HG03342 (cell line): Measurements from ENCODE around the gene NEDD4L.
"Not testable (repeated sequence)": the region's sequence is repeated elsewhere in the genome, so short reads cannot be mapped to it uniquely, and the experiment has no call there.

Experiments used
- ATAC-seq: cut with Tn5 transposase; IDR thresholded peaks from one replicate; pipeline ENCODE4 v1.9.1; 2021; ENCODE audit warnings: mild to moderate bottlenecking, moderate library complexity; ENCODE audit not compliant: unreplicated experiment

NEDD4L gene

DNA sequence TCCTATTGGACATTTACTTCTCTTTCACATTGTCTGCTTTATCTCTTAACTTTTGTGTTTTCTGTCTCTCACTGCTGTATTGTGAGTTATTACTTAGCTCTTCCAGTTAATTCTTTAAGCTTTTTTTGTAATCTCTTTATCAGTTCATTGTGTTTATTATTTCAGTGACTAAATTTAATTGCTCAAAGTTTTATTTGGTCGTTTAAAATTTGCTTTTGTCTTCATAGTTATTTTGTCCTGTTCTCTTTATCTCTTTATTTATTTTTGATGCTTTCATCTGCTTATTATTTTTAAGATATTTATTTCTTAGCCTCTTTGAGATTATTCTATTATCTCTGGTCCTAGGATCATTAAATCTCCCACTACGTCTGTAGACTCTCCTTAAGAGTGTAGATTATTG, 316.3 kb downstream of the NEDD4L start:
- no peak for ATAC-seq

GRCh38 chr18:58361212-58361611, 317.2 kb downstream of the NEDD4L start:
- ATAC-seq, result no peak

DNA sequence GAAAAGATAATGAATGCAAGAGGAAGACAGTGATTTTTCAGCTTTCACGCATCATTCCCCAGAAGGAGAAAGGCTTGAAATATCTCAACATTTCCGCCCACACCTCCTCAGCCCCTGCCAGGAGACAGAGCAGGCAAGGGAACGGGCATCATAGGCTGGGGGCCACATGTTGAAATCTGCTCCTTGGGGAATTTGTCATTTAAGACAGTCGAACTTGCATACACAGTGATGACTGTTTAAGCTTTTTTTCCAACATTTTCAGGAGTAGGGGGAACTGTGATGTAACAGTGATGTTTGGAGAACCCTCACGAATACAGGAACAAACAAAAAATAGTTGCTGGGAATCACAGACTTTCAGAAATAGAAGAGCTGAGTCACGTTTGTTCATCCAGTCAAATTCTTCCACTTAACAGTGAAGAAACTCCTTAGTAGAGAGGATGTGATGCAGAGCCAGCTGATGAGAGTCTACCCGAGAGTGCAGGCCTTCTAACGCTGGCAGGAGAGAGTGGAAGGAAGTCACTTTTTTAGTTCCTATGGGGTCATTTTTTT, 318.1 kb downstream of the NEDD4L start:
- no peak for ATAC-seq

DNA sequence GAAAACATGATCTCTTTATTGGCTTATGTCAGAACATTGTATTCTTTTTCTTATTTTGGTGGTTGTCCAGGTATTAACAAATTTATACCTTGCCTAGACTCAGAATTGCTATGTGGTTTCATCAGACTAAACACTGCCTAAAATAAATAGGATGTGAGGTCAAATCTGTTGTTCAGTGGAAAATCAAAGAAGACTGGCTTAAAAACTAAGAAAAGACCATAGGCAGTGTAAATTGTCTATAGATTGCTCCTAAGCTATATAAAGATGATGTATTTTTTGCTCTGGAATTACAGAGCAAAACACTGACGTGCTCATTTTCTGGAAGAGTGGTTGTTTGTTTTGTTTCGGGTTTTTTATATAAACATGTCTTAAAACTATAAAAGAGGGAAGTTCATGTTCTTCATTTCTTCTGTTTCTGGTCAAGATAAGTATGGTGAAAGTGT, 318.8 kb downstream of the NEDD4L start:
- no peak for ATAC-seq

GRCh38 chr18:58363767-58364540, 319.9 kb downstream of the NEDD4L start:
- ATAC-seq, result no peak

DNA sequence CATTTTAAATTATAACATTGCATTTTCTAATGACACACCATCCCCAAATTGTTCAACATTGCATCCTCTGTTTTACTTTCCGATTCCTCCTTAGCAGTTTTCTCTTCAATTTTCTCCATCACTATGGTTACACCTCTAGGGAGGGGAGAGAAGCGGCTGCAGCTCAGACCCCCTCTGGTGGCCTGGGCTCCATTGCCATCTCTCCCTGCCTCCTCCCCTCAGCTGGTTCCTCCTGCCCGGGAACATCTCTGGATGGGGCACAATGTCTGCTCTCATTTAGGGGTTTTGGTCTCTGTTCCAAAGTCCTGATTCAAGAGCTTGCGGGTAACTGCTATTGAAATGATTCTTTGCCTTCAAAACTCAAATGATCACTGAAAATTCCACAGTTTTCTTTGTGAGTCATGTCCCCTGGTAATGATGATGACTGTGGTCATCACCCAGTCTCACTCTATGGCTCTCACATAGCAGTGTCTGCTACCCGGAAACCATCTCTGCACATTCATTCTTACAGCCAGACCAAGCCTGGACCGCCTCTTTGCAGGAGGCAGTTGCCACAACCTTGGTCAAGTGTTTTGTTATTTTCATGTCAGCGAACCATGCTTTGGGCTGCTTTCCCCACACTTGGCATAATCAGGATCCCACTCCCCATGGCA, 321.0 kb downstream of the NEDD4L start:
- ATAC-seq, result no peak

DNA sequence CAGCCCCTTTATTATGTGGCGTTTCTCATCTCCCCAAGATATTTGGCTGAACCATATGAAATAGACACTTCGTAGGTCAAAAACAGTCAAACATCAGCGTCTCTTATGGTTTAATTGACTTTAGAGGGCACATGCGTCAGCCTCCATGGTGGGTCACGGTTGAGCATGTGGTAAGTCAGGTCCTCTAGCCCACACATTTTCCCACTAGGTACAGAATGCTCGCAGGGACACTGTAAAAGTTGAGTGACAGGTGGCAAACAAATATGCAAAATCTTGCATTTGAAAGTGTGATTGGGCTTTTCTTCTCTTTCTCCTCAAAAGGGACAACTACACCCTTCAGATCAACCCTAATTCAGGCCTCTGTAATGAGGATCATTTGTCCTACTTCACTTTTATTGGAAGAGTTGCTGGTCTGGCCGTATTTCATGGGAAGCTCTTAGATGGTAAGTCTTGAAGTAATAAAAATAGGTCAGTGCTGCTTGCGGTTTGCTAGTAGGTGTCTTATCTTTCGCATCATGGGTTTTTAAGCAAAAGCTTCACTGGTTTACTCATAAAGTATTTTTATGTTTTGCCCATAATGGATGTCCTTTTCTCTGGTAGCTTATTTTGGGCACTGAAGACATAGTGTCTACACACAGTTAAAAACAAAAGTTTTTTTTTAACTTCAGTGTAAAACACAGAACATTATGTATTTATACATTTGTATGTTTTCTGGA, 323.6 kb downstream of the NEDD4L start:
- no peak for ATAC-seq

DNA sequence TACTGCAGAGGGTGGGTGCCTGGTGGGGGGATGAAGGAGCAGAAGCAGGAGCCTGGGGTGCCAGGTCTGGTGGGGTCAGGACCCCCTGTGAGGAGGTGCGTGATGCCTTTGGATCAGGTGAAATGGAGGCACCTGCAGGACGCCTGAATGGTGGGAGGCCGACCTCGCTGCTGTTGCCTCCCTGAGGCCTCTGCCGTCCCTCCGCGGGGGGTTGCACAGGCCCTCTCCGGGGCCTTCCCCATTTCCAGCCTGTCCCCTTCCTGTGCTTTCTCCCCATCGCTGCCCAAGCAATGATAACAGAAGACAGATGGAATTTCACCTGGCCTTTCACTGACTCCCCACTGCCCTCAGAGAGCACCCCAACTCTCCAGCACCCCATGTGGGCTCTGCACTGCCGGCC, 325.6 kb downstream of the NEDD4L start:
- ATAC-seq, result no peak

DNA sequence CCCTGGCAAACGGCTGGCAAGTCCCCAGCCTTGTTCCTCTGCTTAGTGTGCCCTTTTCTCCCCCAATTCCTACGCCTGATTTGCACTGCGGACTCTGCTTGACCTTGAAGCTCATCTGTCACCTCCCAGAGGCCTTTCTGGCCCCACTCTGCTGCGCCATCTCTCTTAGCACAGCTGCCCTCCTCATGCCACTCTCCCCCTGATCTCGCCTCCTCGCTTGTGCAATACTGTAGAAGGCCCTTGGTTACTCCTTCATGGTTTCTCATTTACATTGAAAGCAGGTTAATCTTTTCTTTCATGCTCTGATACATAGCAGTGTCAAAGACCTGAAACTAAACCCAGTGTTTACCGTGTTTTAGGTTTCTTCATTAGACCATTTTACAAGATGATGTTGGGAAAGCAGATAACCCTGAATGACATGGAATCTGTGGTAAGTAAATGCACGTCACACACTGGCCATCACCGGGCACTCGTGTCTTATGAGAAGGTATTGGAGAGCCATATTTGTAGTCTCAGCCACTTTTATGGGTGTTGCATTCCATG, 326.1 kb downstream of the NEDD4L start:
- no peak for ATAC-seq

- no peak for ATAC-seq
Observed at GRCh38 chr18:58370612-58371011, 326.6 kb downstream of the NEDD4L start.

DNA sequence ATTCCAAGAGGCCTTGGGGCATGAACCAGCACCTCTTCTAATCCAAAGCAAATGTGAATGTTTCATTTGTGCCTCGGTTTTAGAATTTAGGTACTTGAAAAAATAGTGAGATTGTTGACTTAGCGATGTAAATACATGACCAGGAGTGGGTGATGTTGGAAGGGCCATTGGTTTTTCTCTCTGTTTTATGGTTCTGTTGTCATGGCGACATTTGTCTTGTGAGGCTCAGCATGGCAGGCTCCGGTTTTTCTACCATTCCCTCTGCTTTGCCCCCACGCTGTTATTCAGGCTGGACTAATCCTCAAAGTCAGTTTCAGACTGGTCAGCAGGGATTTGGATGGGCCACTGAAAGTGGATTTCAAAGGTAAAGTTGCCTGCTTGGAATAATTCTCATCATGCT, 329.5 kb downstream of the NEDD4L start:
- ATAC-seq, result no peak

- ATAC-seq, result no peak
Observed at GRCh38 chr18:58375051-58375450, 331.0 kb downstream of the NEDD4L start.

GRCh38 chr18:58378411-58379379, 334.7 kb downstream of the NEDD4L start:
- no peak for ATAC-seq

GRCh38 chr18:58379443-58379842, 335.4 kb downstream of the NEDD4L start:
- ATAC-seq, result no peak

- ATAC-seq, result not testable (repeated sequence)
Observed at GRCh38 chr18:58380113-58380512, 336.1 kb downstream of the NEDD4L start.

DNA sequence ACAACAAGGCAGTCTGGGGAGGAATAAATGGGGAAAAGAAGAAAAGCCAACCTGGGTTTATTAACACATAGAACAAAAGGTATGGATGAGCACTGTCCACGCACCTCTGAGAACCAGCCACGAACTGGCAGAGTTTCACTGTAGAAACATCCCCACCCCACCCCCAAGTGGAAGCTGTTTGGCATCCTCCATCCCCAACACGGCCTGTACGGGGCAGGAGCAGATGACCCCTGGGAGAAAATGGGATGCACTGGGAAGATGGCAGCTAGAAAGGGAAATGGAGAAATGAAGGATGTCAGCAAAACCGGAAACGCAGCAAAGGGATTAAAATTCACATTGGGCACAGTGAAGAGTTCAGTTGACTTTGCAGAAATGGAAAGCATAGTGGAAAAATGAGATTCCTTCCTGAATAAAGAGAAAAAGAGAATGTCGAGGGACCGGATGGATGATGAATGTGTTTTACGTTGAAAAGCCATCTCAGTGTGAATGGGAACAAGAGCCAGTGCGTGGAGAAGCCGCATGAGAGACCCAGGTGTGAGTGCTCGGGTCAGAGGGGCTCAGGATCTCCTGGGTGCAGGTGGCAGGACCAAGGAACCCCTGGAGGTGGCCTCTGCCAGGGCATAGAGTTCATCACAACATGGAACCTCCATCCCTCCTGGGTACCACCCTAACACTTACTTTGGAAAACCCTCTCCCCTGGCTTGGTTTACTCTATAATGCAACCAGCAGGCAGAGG, 337.8 kb downstream of the NEDD4L start:
- ATAC-seq, result no peak

GRCh38 chr18:58382446-58382845, 338.4 kb downstream of the NEDD4L start:
- no peak for ATAC-seq

GRCh38 chr18:58385472-58385871, 341.4 kb downstream of the NEDD4L start:
- ATAC-seq, result no peak

DNA sequence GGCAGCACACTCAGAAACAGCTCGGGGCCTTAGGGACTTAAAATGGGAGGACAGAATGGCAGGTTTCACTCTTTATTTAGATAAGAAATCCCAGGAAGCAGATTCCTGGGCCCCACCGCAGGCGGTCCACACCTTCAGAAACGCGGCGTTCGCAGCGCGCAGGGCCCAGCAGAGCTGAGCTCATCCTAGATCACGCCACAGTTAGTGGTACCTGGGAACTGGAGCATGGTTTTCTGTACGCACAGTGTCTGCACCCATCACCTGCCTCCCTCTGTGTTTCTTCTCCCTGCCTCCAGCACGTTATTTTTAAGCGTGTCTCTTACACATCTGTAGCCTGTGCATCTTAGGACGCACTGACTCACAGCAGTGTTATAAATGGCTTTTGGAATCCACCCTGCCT, 342.8 kb downstream of the NEDD4L start:
- no peak for ATAC-seq
